ENCODE results near the gene TMEM52B. TPM values are rescaled to one million over a fixed set of nuclear protein-coding genes. Genes with fewer than 3 reads are reported as not detected.

The TMEM52B gene
- total and polyA plus RNA-seq, 2 of the 13 experiments (the other 11 are each of a cell fraction or from before 2014, with no cell fraction given) = not detected

DNA sequence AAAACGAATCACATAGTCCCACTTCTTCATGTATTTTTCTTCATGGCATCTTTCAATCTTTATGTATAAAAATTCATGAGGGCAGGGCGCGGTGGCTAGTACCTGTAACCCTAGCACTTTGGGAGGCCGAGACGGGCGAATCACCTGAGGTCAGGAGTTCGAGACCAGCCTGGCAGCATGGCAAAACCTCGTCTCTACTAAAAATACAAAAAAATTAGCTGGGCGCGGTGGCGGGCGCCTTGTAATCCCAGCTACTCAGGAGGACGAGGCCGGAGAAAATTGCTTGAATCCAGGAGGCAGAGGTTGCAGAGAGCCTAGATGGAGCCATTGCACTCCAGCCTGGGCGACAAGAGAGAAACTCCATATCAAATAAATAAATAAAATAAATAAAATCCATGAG, 31.4 kb downstream of the TMEM52B start (continued):
- TF ChIP-seq, protein P1, sequence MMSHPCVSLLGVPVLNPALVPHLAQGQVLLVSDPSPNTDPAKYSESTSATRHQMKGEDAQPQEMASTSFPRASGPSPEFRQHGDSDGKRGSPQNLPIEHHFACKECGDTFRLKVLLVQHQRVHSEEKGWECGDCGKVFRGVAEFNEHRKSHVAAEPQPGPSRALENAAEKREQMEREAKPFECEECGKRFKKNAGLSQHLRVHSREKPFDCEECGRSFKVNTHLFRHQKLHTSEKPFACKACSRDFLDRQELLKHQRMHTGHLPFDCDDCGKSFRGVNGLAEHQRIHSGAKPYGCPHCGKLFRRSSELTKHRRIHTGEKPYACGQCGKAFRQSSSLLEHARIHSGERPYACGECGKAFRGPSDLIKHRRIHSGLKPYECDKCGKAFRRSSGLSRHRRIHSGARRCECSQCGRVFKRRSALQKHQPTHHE (CRISPR knock-in tag; IDR thresholded peaks at IDR 0.05; ENCODE audit: borderline replicate concordance) = no peak
- no peak for TF ChIP-seq MYC (CRISPR knock-in tag; IDR thresholded peaks at IDR 0.05; ENCODE audit: borderline replicate concordance)

DNA sequence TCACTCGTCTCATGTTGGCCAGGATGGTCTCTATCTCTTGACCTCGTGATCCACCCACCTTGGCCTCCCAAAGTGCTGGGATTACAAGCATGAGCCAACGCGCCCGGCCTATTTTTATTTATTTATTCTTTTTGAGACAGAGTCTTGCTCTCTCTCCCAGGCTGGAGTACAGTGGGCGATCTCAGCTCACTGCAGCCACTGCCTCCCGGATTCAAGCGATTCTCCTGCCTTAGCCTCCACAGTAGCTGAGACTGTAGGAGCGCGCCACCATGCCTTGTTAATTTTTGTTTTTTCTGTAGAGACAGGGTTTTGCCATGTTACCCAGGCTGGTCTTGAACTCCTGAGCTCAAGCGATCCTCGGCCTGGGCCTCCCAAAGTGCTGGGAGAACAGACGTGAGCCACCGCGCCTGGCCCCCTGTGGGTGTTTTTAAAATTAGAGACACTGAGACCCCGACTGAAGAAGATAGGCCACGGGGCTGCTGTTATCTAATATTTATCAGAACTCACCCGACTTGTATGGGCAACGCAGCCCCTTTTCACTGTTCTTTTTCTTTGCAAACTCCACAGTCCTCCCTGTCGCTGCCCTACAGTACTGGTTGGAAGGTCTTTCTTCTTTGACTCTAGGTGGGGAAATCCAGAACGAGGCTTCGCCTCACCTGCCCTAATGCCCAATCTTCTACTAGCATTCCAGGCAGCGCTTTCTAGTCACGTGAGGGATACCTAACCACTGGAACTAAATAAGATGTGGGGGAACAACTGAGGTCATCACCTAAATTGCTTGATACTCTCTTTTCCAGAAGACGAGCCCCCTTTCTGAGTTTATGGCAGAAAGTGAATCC, 32.5 kb downstream of the TMEM52B start:
- Histone ChIP-seq H3K9ac (ENCODE audit: insufficient read depth, low read depth, low read length) (no peak overlapping the region), H3K4me3 (replicated peaks in 1 of 3; ENCODE audit: insufficient read depth in 1 of 3, low read depth in 2 of 3, low read length in 3 of 3) (peak overlapping the region in 1 of 3 experiments; percentile 82; a peak in 1 of 6 replicates), H3K27ac (ENCODE audit: extremely low read length, insufficient read depth, low read length) (no peak overlapping the region), H3K9me3 (ENCODE audit: low read length) (no peaks in the 10 kb centered on the region), H3K4me1 (ENCODE audit: insufficient read depth, low read length) (peaks cover 19% of the 10 kb centered on the region; the same call in 1 of the 2 replicates), H3K4me2 (ENCODE audit: low read depth, low read length) (peak overlapping the region; percentile 98), H3K27me3 (ENCODE audit: control insufficient read depth in 1 of 2, insufficient read depth in 2 of 2, low read length in 2 of 2) (no peaks in the 10 kb centered on the region; a peak in 1 of 5 replicates), H3K79me2 (ENCODE audit: insufficient read depth, low read length) (no peaks in the 10 kb centered on the region), H3K36me3 (replicated peaks in 1 of 2; ENCODE audit: control insufficient read depth in 1 of 2, insufficient read depth in 2 of 2, low read length in 2 of 2) (no peaks in the 10 kb centered on the region), H2AFZ (ENCODE audit: low read length) (no peak overlapping the region), H4K20me1 (ENCODE audit: insufficient read depth, low read length) (no peaks in the 10 kb centered on the region)
- WGBS (ENCODE audit: low lambda C conversion rate) = 68% methylated on average over 21 of the region's 25 CpGs
- FAIRE-seq = no peak
- in situ Hi-C loops (cut with HindIII; ENCODE audit: extremely low pct_ligation_motif_present, low pct_unique_long_range_greater_than_20kb) (no loop called here), intact Hi-C loops (cut with micrococcal nuclease; ENCODE audit: unreplicated experiment) (no loop called here)
- ChIA-PET CTCF (ENCODE audit: low intra/inter-chr PET ratio, low total read pairs) (no interaction called here), POLR2A (no interaction called here)
- ATAC-seq = no peak
- BruUV-seq (replicated peaks) = no TSS peak
- TF ChIP-seq BHLHE40 (IDR thresholded peaks at IDR 0.05; ENCODE audit: low read length) (peak; percentile 44; the same call in 1 of the 2 replicates), ZNF672 (CRISPR knock-in tag; IDR thresholded peaks at IDR 0.05) (no peak), KDM5A (IDR thresholded peaks at IDR 0.05; ENCODE audit: borderline replicate concordance, low read length) (no peak)
- no peak for DNase-seq (ENCODE audit: low spot score)

Data from HepG2 (cell line).